A673 (cell line): ENCODE results near the gene TEX22.

Experiments used
- CTCF ChIP-seq: fragments of 300-800, 200-600 bp; sonication (generic); conservative IDR thresholded peaks from 2 replicates; pipeline ENCODE4 v1.5.1; 2017; ENCODE audit warnings: low read depth, mild to moderate bottlenecking, antibody characterized with exemption, low read length, moderate library complexity, mixed read lengths
- EZH2 ChIP-seq: fragments of 200-600 bp; sonication (generic); IDR thresholded peaks from 2 replicates; pipeline ENCODE4 v1.6.1; 2017; ENCODE audit warnings: borderline replicate concordance, low read depth, mild to moderate bottlenecking, mixed read lengths, antibody characterized with exemption, low read length; ENCODE audit not compliant: poor library complexity, severe bottlenecking

GRCh38 chr14:105432657-105433056 lies 34.3 kb downstream of the TEX22 start:
- TF ChIP-seq CTCF (no peak), EZH2 (no peak)
